Endothelial cell of umbilical vein (primary cell): ENCODE measurements around the gene OR5AU1. TPM values are rescaled to one million over a fixed set of nuclear protein-coding genes. Genes with fewer than 3 reads are reported as not detected.

ENCODE experiments used
- BruUV-seq: library from RNA; stranded (reverse); fragments of 400-500 nt; replicated peaks from 2 replicates; lab custom pipeline; 2021; lab: Mats Ljungman, UMichigan
- CTCF ChIA-PET: fragments of 300-600, 350-600 bp; sonication (Branson Sonifier 250); formaldehyde crosslinking; loops from one replicate; lab custom pipeline; 2021; ENCODE audit warnings: antibody characterized with exemption, inconsistent platforms; lab: Charles Lee
- POLR2A ChIA-PET: fragments of 300-600, 350-600 bp; sonication (Branson Sonifier 250); formaldehyde crosslinking; loops from one replicate; lab custom pipeline; 2021; ENCODE audit warnings: antibody characterized with exemption, inconsistent platforms; lab: Charles Lee
- DNase-seq: peaks from one replicate; pipeline ENCODE4 v3.0.0-alpha.2; 2011; ENCODE audit warnings: low read depth, low spot score
- FAIRE-seq: peaks from 2 replicates; lab custom pipeline; 2011; peaks lifted over from hg19 to GRCh38; lab: Jason Lieb, UNC
- H2AFZ ChIP-seq: 2 replicates; pipeline ENCODE4 v1.6.0; 2012; ENCODE audit warnings: low read depth, low read length, control low read depth, inconsistent platforms
- H3K27ac ChIP-seq: 2 replicates; pipeline ENCODE4 v1.5.1; 2011; ENCODE audit warnings: low read depth, mild to moderate bottlenecking, control low read depth, low read length, moderate library complexity; ENCODE audit not compliant: insufficient read depth
- H3K27me3 ChIP-seq, 2 experiments: 2 replicates each; pipeline versions ENCODE4 v1.6.0 to v1.6.1; 2011; ENCODE audit warnings: low read length in 2 of 2, mixed read lengths in 1 of 2; ENCODE audit not compliant: control insufficient read depth in 2 of 2, insufficient read depth in 2 of 2
- H3K36me3 ChIP-seq, 2 experiments: 2 replicates in 1 of 2; 3 replicates in 1 of 2; pipeline ENCODE4 v1.5.1; 2011; ENCODE audit warnings: low read length in 2 of 2, mild to moderate bottlenecking in 1 of 2, moderate library complexity in 1 of 2; ENCODE audit not compliant: control insufficient read depth in 2 of 2, insufficient read depth in 2 of 2; ENCODE audit errors: extremely low read depth in 1 of 2
- H3K4me1 ChIP-seq: 3 replicates; pipeline ENCODE4 v1.5.1; 2011; ENCODE audit warnings: mild to moderate bottlenecking, low read length; ENCODE audit not compliant: control insufficient read depth, insufficient read depth; ENCODE audit errors: extremely low read depth
- H3K4me2 ChIP-seq: 2 replicates; pipeline ENCODE4 v1.6.1; 2011; ENCODE audit warnings: low read length, control low read depth, mixed read lengths; ENCODE audit not compliant: insufficient read depth
- H3K4me3 ChIP-seq, 3 experiments: fragments of 200-600 bp in 1 of 3; sonication (generic), shearing (Covaris generic) in 1 of 3; replicated peaks in 1 of 3; 2 replicates each; pipeline ENCODE4 v1.5.1; 2011 to 2016; ENCODE audit warnings: control low read depth in 3 of 3, low read length in 3 of 3, mild to moderate bottlenecking in 2 of 3, inconsistent platforms in 1 of 3, low read depth in 1 of 3, moderate library complexity in 1 of 3; ENCODE audit not compliant: insufficient read depth in 1 of 3
- H3K79me2 ChIP-seq: 2 replicates; pipeline ENCODE4 v1.6.0; 2012; ENCODE audit warnings: low read length, inconsistent platforms; ENCODE audit not compliant: control insufficient read depth, insufficient read depth
- H3K9ac ChIP-seq: replicated peaks from 2 replicates; pipeline ENCODE3; 2011; ENCODE audit warnings: low read length, control low read depth; ENCODE audit not compliant: insufficient read depth; ENCODE audit errors: extremely low read depth
- H3K9me1 ChIP-seq: replicated peaks from 3 replicates; pipeline ENCODE4 v1.6.0; 2011; ENCODE audit warnings: mild to moderate bottlenecking, low read length; ENCODE audit not compliant: control insufficient read depth, insufficient read depth; ENCODE audit errors: extremely low read depth
- H3K9me3 ChIP-seq: replicated peaks from 2 replicates; pipeline ENCODE4 v1.5.1; 2012; ENCODE audit warnings: low read length, inconsistent platforms; ENCODE audit not compliant: control insufficient read depth, insufficient read depth
- H4K20me1 ChIP-seq: replicated peaks from 2 replicates; pipeline ENCODE3; 2011; ENCODE audit warnings: mild to moderate bottlenecking, low read length; ENCODE audit not compliant: control insufficient read depth, insufficient read depth; ENCODE audit errors: extremely low read depth
- EZH2 ChIP-seq: IDR thresholded peaks from 2 replicates; pipeline ENCODE4 v1.6.1; 2012; ENCODE audit warnings: borderline replicate concordance, low read depth, mild to moderate bottlenecking, moderate library complexity, low read length, inconsistent platforms; ENCODE audit not compliant: severe bottlenecking
- FOS ChIP-seq: IDR thresholded peaks from 2 replicates; pipeline ENCODE4 v1.6.1; 2011; ENCODE audit warnings: mild to moderate bottlenecking, low read length, moderate library complexity, borderline replicate concordance; ENCODE audit not compliant: insufficient read depth
- GATA2 ChIP-seq: IDR thresholded peaks from 2 replicates; pipeline ENCODE4 v1.7.0; 2011; ENCODE audit warnings: low read depth, mild to moderate bottlenecking, moderate library complexity, mixed read lengths, low read length; ENCODE audit not compliant: insufficient read length, insufficient read depth
- JUN ChIP-seq: IDR thresholded peaks from 2 replicates; pipeline ENCODE4 v1.6.1; 2011; ENCODE audit warnings: borderline replicate concordance, low read depth; ENCODE audit not compliant: insufficient read length, insufficient read depth
- MYC ChIP-seq: IDR thresholded peaks from one replicate; pipeline ENCODE4 v1.6.1; 2011; ENCODE audit warnings: mild to moderate bottlenecking, low read depth, low read length
- POLR2A ChIP-seq: IDR thresholded peaks from 2 replicates; pipeline ENCODE4 v1.6.1; 2012; ENCODE audit warnings: low read depth, mild to moderate bottlenecking, control low read depth, low read length
- POLR2AphosphoS5 ChIP-seq: IDR thresholded peaks from 2 replicates; pipeline ENCODE4 v1.6.1; 2012; ENCODE audit warnings: low read depth, mild to moderate bottlenecking, control low read depth, low read length, moderate library complexity; ENCODE audit not compliant: insufficient read depth
- dilution Hi-C: fragments of 300-500 bp; cut with MboI; formaldehyde crosslinking; loops from one replicate; pipeline ENCODE4 v1.15.0; 2019; ENCODE audit warnings: low sequenced_read_pairs; ENCODE audit not compliant: extremely low pct_ligation_motif_present
- intact Hi-C: fragments of 100-400 bp; cut with micrococcal nuclease; formaldehyde crosslinking; loops from one replicate; pipeline ENCODE4 v1.10.0; 2022
- polyA plus RNA-seq, 4 experiments: library from polyadenylated mRNA; depleted of rRNA in 3 of 4; stranded (reverse) in 3 of 4; unstranded in 1 of 4; fragments of >200 nt; gene quantifications; 2 replicates each; pipeline versions ENCODE4 v1.2.1 to v1.2.3, GENCODE V29; 2011 to 2012; ENCODE audit warnings: missing spikeins in 1 of 4
- total RNA-seq: library from RNA; stranded (reverse); gene quantifications from 2 replicates; pipeline ENCODE4 v1.2.3, GENCODE V29; 2021
- TF ChIP-seq, protein P1 (sequence below), 2 donors: IDR thresholded peaks; 1 replicate in 1 of 2; 2 replicates in 1 of 2; pipeline ENCODE4 v1.5.1; 2011; ENCODE audit warnings: low read length in 2 of 2, mild to moderate bottlenecking in 2 of 2, moderate library complexity in 2 of 2, control low read depth in 1 of 2, inconsistent platforms in 1 of 2, low read depth in 1 of 2; ENCODE audit not compliant: insufficient read depth in 1 of 2; ENCODE audit errors: extremely low read depth in 1 of 2
- TF ChIP-seq, protein P2 (sequence below): IDR thresholded peaks from 2 replicates; pipeline ENCODE4 v1.6.1; 2011; ENCODE audit not compliant: insufficient read depth, insufficient read length

Gene OR5AU1
- total and polyA plus RNA-seq, 2 donors (not counting 3 experiments of a cell fraction or from before 2014, with no cell fraction given): not detected

DNA sequence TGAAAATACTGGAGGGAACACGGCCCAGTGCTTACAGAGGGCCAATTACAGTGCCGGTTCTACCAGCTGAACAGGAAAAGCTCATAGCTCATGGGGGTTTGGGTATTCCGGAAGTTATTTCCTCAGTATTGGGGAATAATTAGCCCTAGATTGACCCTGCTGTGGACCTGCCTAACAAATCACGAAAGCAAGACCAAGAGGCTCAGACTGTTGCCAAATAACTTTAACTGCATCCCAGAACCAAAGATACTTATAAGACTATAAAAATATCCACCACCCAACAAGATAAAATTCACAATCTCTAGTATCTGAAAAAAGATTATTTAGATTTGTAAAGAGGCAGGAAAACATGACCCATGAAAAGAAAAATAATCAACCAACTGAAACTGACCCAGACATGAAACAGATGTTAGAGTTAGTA is 8.0 kb upstream of the OR5AU1 start:
- no peak for TF ChIP-seq FOS
- TF ChIP-seq JUN: no peak
- TF ChIP-seq, protein P1, sequence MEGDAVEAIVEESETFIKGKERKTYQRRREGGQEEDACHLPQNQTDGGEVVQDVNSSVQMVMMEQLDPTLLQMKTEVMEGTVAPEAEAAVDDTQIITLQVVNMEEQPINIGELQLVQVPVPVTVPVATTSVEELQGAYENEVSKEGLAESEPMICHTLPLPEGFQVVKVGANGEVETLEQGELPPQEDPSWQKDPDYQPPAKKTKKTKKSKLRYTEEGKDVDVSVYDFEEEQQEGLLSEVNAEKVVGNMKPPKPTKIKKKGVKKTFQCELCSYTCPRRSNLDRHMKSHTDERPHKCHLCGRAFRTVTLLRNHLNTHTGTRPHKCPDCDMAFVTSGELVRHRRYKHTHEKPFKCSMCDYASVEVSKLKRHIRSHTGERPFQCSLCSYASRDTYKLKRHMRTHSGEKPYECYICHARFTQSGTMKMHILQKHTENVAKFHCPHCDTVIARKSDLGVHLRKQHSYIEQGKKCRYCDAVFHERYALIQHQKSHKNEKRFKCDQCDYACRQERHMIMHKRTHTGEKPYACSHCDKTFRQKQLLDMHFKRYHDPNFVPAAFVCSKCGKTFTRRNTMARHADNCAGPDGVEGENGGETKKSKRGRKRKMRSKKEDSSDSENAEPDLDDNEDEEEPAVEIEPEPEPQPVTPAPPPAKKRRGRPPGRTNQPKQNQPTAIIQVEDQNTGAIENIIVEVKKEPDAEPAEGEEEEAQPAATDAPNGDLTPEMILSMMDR (IDR thresholded peaks at IDR 0.05; ENCODE audit: extremely low read depth in 1 of 2, insufficient read depth in 1 of 2, low read depth in 1 of 2, low read length in 2 of 2): no peak
- no peak for TF ChIP-seq POLR2AphosphoS5
- TF ChIP-seq, protein P2, sequence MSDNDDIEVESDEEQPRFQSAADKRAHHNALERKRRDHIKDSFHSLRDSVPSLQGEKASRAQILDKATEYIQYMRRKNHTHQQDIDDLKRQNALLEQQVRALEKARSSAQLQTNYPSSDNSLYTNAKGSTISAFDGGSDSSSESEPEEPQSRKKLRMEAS: no peak
- no peak for TF ChIP-seq MYC
- TF ChIP-seq POLR2A: no peak
- no peak for TF ChIP-seq EZH2
- TF ChIP-seq GATA2: no peak
- no peak overlapping the region for H3K4me2 ChIP-seq
- no peaks in the 10 kb centered on the region for H3K4me1 ChIP-seq
- H3K9ac ChIP-seq: no peak overlapping the region
- H3K36me3 ChIP-seq: no peaks in the 10 kb centered on the region
- BruUV-seq: no TSS peak
- no peak overlapping the region for H2AFZ ChIP-seq
- H3K27ac ChIP-seq: no peak overlapping the region
- dilution Hi-C loops: no loop called here
- H3K79me2 ChIP-seq: no peaks in the 10 kb centered on the region
- peaks cover 16 to 31% of the 10 kb centered on the region in 2 experiments for H3K27me3 ChIP-seq
- H4K20me1 ChIP-seq: no peaks in the 10 kb centered on the region
- H3K9me1 ChIP-seq: no peaks in the 10 kb centered on the region
- DNase-seq: no peak
- ChIA-PET POLR2A (no interaction called here), CTCF (no interaction called here)
- intact Hi-C loops: no loop called here
- no peak for FAIRE-seq
- H3K4me3 ChIP-seq: no peak overlapping the region
- H3K9me3 ChIP-seq: no peaks in the 10 kb centered on the region
